ENCODE results near the gene KCNJ16. TPM values are rescaled to one million over a fixed set of nuclear protein-coding genes. Genes with fewer than 3 reads are reported as not detected.

KCNJ16 gene
- total RNA-seq, 1 donor from 2014 or later = 0.62 TPM

DNA sequence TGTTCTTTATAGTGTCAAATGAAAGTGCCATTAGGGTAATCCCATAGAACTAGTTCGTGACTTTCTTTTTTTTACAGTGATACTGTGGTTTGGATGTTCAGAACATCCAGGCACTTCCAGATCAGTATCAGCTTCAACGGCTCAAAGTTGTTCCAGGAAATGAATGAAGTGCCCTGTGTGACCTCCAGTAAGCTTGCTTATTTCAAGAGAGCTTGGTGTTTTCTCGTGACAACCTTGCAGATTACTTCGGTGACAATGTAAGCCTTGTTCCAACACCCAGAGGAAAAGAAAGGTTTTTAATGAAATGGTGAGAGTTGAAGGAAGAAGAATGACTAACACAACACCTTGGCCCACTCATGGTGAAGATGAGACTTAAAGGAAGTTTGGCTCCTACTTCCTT lies 16.0 kb upstream of the KCNJ16 start:
- ATAC-seq = no peak
- Histone ChIP-seq H3K36me3 (no peaks in the 10 kb centered on the region), H3K9me3 (no peaks in the 10 kb centered on the region), H3K4me3 (no peak overlapping the region), H3K27ac (no peak overlapping the region), H3K4me1 (no peaks in the 10 kb centered on the region), H3K27me3 (ENCODE audit: low read depth) (no peaks in the 10 kb centered on the region)
- TF ChIP-seq, protein P1, sequence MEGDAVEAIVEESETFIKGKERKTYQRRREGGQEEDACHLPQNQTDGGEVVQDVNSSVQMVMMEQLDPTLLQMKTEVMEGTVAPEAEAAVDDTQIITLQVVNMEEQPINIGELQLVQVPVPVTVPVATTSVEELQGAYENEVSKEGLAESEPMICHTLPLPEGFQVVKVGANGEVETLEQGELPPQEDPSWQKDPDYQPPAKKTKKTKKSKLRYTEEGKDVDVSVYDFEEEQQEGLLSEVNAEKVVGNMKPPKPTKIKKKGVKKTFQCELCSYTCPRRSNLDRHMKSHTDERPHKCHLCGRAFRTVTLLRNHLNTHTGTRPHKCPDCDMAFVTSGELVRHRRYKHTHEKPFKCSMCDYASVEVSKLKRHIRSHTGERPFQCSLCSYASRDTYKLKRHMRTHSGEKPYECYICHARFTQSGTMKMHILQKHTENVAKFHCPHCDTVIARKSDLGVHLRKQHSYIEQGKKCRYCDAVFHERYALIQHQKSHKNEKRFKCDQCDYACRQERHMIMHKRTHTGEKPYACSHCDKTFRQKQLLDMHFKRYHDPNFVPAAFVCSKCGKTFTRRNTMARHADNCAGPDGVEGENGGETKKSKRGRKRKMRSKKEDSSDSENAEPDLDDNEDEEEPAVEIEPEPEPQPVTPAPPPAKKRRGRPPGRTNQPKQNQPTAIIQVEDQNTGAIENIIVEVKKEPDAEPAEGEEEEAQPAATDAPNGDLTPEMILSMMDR (IDR thresholded peaks at IDR 0.05) = no peak
- intact Hi-C loops (cut with DNase I) = no loop called here
- no peak for DNase-seq

DNA sequence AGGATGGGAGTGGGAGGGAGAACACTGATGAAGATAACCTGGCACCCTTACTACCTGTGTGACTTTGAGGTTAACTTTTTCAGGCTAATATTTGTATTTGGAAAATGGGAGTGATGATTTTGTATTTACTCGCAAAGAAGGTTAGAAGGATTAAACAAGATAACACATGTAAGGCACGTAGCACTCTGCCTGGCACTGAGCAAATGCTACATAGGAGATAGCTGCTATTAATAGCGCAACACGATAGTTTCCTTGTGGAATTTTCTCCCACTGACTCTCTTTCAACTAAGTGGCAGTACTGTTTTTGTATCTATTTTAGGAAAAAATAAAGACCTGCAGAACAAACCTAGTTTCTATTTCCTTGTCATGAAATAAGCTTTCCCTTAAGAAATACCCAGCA lies 15.4 kb upstream of the KCNJ16 start:
- no peak for DNase-seq
- no peaks in the 10 kb centered on the region for H3K36me3 ChIP-seq
- H3K27me3 ChIP-seq (ENCODE audit: low read depth) = no peaks in the 10 kb centered on the region
- no peak overlapping the region for H3K4me3 ChIP-seq
- no peaks in the 10 kb centered on the region for H3K9me3 ChIP-seq
- no peaks in the 10 kb centered on the region for H3K4me1 ChIP-seq
- ATAC-seq = no peak
- intact Hi-C loops (cut with DNase I) = no loop called here
- H3K27ac ChIP-seq = no peak overlapping the region
- TF ChIP-seq, protein P1 (IDR thresholded peaks at IDR 0.05) = no peak

DNA sequence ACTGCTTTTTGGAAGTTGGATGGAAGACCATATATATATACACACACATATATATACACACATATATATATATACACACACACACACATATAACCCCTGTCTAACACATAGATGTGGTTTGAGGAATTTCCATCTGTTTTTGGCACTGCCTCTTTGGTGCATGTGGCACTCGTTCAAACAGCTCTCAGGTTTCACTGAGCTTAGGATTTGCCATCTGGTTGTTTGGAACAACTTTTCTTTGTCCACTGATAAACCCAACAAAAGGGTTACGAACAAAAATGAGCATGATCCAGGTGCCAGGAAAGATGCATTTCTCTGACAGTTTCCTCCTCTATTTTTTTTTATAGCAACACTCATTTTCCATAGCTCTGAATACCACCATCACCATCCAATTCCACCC lies 14.6 kb upstream of the KCNJ16 start:
- H3K4me1 ChIP-seq = no peaks in the 10 kb centered on the region
- intact Hi-C loops (cut with DNase I) = no loop called here
- TF ChIP-seq, protein P1 (IDR thresholded peaks at IDR 0.05) = no peak
- no peaks in the 10 kb centered on the region for H3K9me3 ChIP-seq
- DNase-seq (no peak), ATAC-seq (no peak)
- no peaks in the 10 kb centered on the region for H3K36me3 ChIP-seq
- H3K27me3 ChIP-seq (ENCODE audit: low read depth) = no peaks in the 10 kb centered on the region
- H3K27ac ChIP-seq = no peak overlapping the region
- H3K4me3 ChIP-seq = no peak overlapping the region

DNA sequence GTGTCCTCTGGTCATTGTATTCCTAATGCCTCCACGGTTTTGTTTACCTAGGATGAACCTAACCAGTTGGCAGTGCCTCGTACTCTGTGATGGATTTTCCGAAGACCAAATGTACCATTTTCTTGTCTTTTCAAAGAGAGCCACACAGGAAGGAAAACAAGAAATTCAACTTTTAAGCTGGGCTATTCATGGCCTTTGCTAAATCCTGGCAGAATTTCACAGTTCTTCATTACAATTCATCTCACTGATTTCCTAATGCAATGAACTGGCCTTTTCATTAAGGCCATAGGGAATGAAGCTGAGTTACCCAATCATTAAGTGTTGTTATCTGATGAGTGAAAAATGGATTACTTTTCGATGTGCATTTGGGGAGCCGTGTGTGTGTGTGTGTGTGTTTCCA lies 7.9 kb upstream of the KCNJ16 start:
- intact Hi-C loops (cut with DNase I) = no loop called here
- H3K27me3 ChIP-seq (ENCODE audit: low read depth) = no peaks in the 10 kb centered on the region
- no peaks in the 10 kb centered on the region for H3K36me3 ChIP-seq
- DNase-seq (no peak), ATAC-seq (no peak)
- no peaks in the 10 kb centered on the region for H3K9me3 ChIP-seq
- no peak overlapping the region for H3K27ac ChIP-seq
- TF ChIP-seq, protein P1 (IDR thresholded peaks at IDR 0.05) = no peak
- H3K4me3 ChIP-seq = no peak overlapping the region
- no peaks in the 10 kb centered on the region for H3K4me1 ChIP-seq

DNA sequence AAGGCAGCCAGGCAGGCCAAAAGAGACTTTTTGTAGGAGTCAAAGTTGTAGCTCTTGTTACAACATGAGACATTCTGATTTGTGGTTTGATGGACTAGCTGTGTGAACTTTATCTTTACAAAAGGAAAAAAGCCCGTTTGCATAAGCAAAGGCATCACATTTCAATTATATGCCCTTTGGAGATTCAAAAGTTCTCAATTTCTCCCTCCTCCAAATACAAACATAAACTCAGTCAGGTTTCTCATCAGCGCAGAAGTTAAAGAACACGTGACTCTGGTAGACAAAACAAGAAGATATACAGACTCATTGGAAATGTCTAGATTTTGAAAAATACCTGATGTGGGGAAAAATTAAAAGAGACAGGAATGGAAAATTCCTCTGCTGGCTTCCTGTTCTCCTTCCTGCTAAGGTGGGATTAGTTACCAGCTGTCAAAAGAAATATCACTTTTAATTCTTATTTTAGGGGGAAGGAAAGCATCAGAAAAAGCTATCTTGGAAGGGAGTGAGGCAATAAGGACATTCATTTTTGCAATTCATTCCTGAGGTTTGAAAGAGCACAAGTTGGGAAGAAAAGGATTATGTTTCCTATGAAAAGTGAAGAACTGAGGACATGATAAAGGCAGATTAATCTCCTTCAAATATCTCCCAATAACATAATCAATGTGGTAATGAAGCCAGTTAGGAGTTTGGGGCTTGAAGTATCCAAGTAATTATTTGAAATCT lies 4.6 kb upstream of the KCNJ16 start:
- ATAC-seq (no peak), DNase-seq (no peak)
- Histone ChIP-seq H3K36me3 (no peaks in the 10 kb centered on the region), H3K27ac (no peak overlapping the region), H3K4me1 (no peaks in the 10 kb centered on the region), H3K27me3 (ENCODE audit: low read depth) (no peaks in the 10 kb centered on the region), H3K9me3 (no peaks in the 10 kb centered on the region), H3K4me3 (no peak overlapping the region)
- TF ChIP-seq, protein P1 (IDR thresholded peaks at IDR 0.05) = no peak
- intact Hi-C loops (cut with DNase I) = no loop called here

All from lower lobe of right lung (tissue), 2 donors.